GM19239 (cell line): ENCODE measurements around the gene PALMD.

ENCODE experiments used
- DNase-seq: peaks from one replicate; pipeline ENCODE4 v3.0.0; 2011; ENCODE audit warnings: low spot score; ENCODE audit not compliant: insufficient read length
- FAIRE-seq: peaks from 2 replicates; lab custom pipeline; 2011; peaks lifted over from hg19 to GRCh38; lab: Jason Lieb, UNC

Gene PALMD

GRCh38 chr1:99681583-99681982 is 35.7 kb downstream of the PALMD start:
- FAIRE-seq (no peak), DNase-seq (no peak)

GRCh38 chr1:99682291-99682751 is 36.4 kb downstream of the PALMD start:
- DNase-seq (no peak), FAIRE-seq (no peak)

- FAIRE-seq (peak; percentile 51), DNase-seq (peak; percentile 15)
These were observed 39.7 kb downstream of the PALMD start for GRCh38 chr1:99685516-99686180.

- DNase-seq = no peak
- no peak for FAIRE-seq
These were observed 45.3 kb downstream of the PALMD start for GRCh38 chr1:99691175-99691574.

GRCh38 chr1:99696616-99697015 is 50.7 kb downstream of the PALMD start:
- DNase-seq = no peak
- FAIRE-seq = no peak

GRCh38 chr1:99697580-99697979 is 51.7 kb downstream of the PALMD start:
- FAIRE-seq (no peak), DNase-seq (no peak)

- no peak for DNase-seq
- peak; percentile 21 for FAIRE-seq
These were observed 54.1 kb downstream of the PALMD start for GRCh38 chr1:99700020-99700419.

- DNase-seq (no peak), FAIRE-seq (no peak)
These were observed 56.3 kb downstream of the PALMD start for GRCh38 chr1:99702221-99702620.

GRCh38 chr1:99704356-99704816 is 58.5 kb downstream of the PALMD start:
- no peak for FAIRE-seq
- DNase-seq = no peak

- no peak for FAIRE-seq
- no peak for DNase-seq
These were observed 59.5 kb downstream of the PALMD start for GRCh38 chr1:99705385-99705784.

- DNase-seq (peak; percentile 15), FAIRE-seq (peak; percentile 78)
These were observed 61.7 kb downstream of the PALMD start for GRCh38 chr1:99707535-99708142.

- FAIRE-seq (no peak), DNase-seq (no peak)
These were observed 65.1 kb downstream of the PALMD start for GRCh38 chr1:99710994-99711393.

GRCh38 chr1:99713006-99713405 is 67.1 kb downstream of the PALMD start:
- no peak for FAIRE-seq
- no peak for DNase-seq

GRCh38 chr1:99717005-99717404 is 71.1 kb downstream of the PALMD start:
- DNase-seq (no peak), FAIRE-seq (no peak)

- FAIRE-seq (no peak), DNase-seq (no peak)
These were observed 77.3 kb downstream of the PALMD start for GRCh38 chr1:99723251-99723650.

- DNase-seq = no peak
- no peak for FAIRE-seq
These were observed 80.1 kb downstream of the PALMD start for GRCh38 chr1:99725996-99726395.

- DNase-seq (no peak), FAIRE-seq (no peak)
These were observed 80.5 kb downstream of the PALMD start for GRCh38 chr1:99726407-99726806.

- no peak for FAIRE-seq
These were observed 80.9 kb downstream of the PALMD start for GRCh38 chr1:99726818-99727217.

GRCh38 chr1:99727575-99728185 is 81.8 kb downstream of the PALMD start:
- DNase-seq (no peak), FAIRE-seq (no peak)

More at GRCh38 chr1:99726818-99727217, 80.9 kb downstream of the PALMD start:
- no peak for DNase-seq

- FAIRE-seq (no peak), DNase-seq (no peak)
These were observed 82.8 kb downstream of the PALMD start for GRCh38 chr1:99728494-99729235.

GRCh38 chr1:99731384-99731783 is 85.5 kb downstream of the PALMD start:
- FAIRE-seq (no peak), DNase-seq (no peak)
